Spinal cord (tissue), 10 donors: ENCODE measurements around the gene WDR4. TPM values are rescaled to one million over a fixed set of nuclear protein-coding genes. Genes with fewer than 3 reads are reported as not detected.
"Not testable (repeated sequence)": the region's sequence is repeated elsewhere in the genome, so short reads cannot be mapped to it uniquely, and the experiment has no call there.

Experiments used
- DNase-seq, 6 donors: peaks; one replicate each; pipeline versions ENCODE4 v3.0.0 to v3.0.0-alpha.2; 2013 to 2015; ENCODE audit warnings: low spot score in 6 of 6, low read depth in 4 of 6
- H3K27ac ChIP-seq: one replicate; pipeline ENCODE4 v1.5.1; 2013; ENCODE audit warnings: low read depth, low read length, control low read depth
- H3K27me3 ChIP-seq: one replicate; pipeline ENCODE4 v1.6.1; 2013; ENCODE audit warnings: low read length; ENCODE audit not compliant: control insufficient read depth, insufficient read depth
- H3K36me3 ChIP-seq: one replicate; pipeline ENCODE4 v1.6.1; 2013; ENCODE audit warnings: low read length; ENCODE audit not compliant: control insufficient read depth, insufficient read depth
- H3K4me1 ChIP-seq: one replicate; pipeline ENCODE4 v1.6.1; 2013; ENCODE audit warnings: low read length; ENCODE audit not compliant: control insufficient read depth, insufficient read depth
- H3K4me3 ChIP-seq: one replicate; pipeline ENCODE4 v1.5.1; 2013; ENCODE audit warnings: low read depth, low read length, control low read depth
- H3K9me3 ChIP-seq: one replicate; pipeline ENCODE4 v1.6.1; 2013; ENCODE audit warnings: low read length; ENCODE audit not compliant: control insufficient read depth, insufficient read depth
- WGBS: methylation state at CpG from one replicate; pipeline ENCODE4 v1.1.5; 2013; ENCODE audit warnings: missing lambda C conversion rate; ENCODE audit not compliant: insufficient coverage; 5-methylcytosine and 5-hydroxymethylcytosine counted together
- polyA plus RNA-seq, 2 donors: library from polyadenylated mRNA; unstranded; fragments of 120-200 nt; gene quantifications; one replicate each; pipeline ENCODE4 v1.2.1, GENCODE V29; 2013; ENCODE audit not compliant: insufficient read length in 2 of 2
- total RNA-seq, 2 donors: library from RNA; depleted of rRNA in 1 of 2; stranded (reverse); fragments of 120-200 nt in 1 of 2; fragments of >200 nt in 1 of 2; gene quantifications; one replicate each; pipeline versions ENCODE4 v1.2.3 to v1.2.4, GENCODE V29; 2013 to 2014
- donor health status: healthy.

Gene WDR4
- total and polyA plus RNA-seq, 4 donors, result 7.7 to 16.3 (median 10.0) TPM

GRCh38 chr21:42841916-42842655 lies 37.3 kb downstream of the WDR4 start:
- H3K4me1 ChIP-seq, result peaks cover 22% of the 10 kb centered on the region
- H3K9me3 ChIP-seq, DNase-seq, H3K27me3 ChIP-seq, H3K27ac ChIP-seq, H3K4me3 ChIP-seq: not testable (repeated sequence)
- peaks cover 68% of the 10 kb centered on the region for H3K36me3 ChIP-seq
- 84% methylated on average over 7 of the region's 22 CpGs for WGBS

- DNase-seq, result no peak
- H3K4me3 ChIP-seq, result no peak overlapping the region
- H3K27ac ChIP-seq, result no peak overlapping the region
- H3K36me3 ChIP-seq, result peaks cover 61% of the 10 kb centered on the region
- no peaks in the 10 kb centered on the region for H3K9me3 ChIP-seq
- H3K27me3 ChIP-seq, result no peaks in the 10 kb centered on the region
- WGBS, result 97% methylated on average over 11 of the region's 21 CpGs
- H3K4me1 ChIP-seq, result peaks cover 22% of the 10 kb centered on the region
Measured at GRCh38 chr21:42841156-42841915, 38.0 kb downstream of the WDR4 start.

- Histone ChIP-seq H3K9me3 (no peaks in the 10 kb centered on the region), H3K4me3 (no peak overlapping the region), H3K27ac (no peak overlapping the region), H3K4me1 (peaks cover 18% of the 10 kb centered on the region), H3K36me3 (peaks cover 57% of the 10 kb centered on the region), H3K27me3 (no peaks in the 10 kb centered on the region)
- WGBS, result 98% methylated on average over 14 of the region's 14 CpGs
- DNase-seq, result no peak
Measured at GRCh38 chr21:42840411-42841155, 38.8 kb downstream of the WDR4 start.

GRCh38 chr21:42839271-42840231 lies 39.8 kb downstream of the WDR4 start:
- Histone ChIP-seq H3K36me3 (peaks cover 54% of the 10 kb centered on the region), H3K4me3 (no peak overlapping the region), H3K27me3 (no peaks in the 10 kb centered on the region), H3K9me3 (no peaks in the 10 kb centered on the region), H3K27ac (no peak overlapping the region), H3K4me1 (peaks cover 8% of the 10 kb centered on the region)
- WGBS, result 96% methylated on average over 23 of the region's 29 CpGs
- DNase-seq, result no peak

- peaks cover 50% of the 10 kb centered on the region for H3K36me3 ChIP-seq
- 77% methylated on average over 7 of the region's 8 CpGs for WGBS
- H3K9me3 ChIP-seq, H3K4me1 ChIP-seq, H3K4me3 ChIP-seq, DNase-seq, H3K27me3 ChIP-seq, H3K27ac ChIP-seq: not testable (repeated sequence)
Measured at GRCh38 chr21:42838212-42838690, 41.1 kb downstream of the WDR4 start.

GRCh38 chr21:42837421-42838211 lies 41.7 kb downstream of the WDR4 start:
- H3K9me3 ChIP-seq, result no peaks in the 10 kb centered on the region
- WGBS, result 68% methylated on average over 39 of the region's 42 CpGs

GRCh38 chr21:42836767-42837301 lies 42.5 kb downstream of the WDR4 start:
- Histone ChIP-seq H3K27ac (no peak overlapping the region), H3K27me3 (no peaks in the 10 kb centered on the region), H3K9me3 (no peaks in the 10 kb centered on the region), H3K4me1 (peaks cover 12% of the 10 kb centered on the region), H3K4me3 (no peak overlapping the region), H3K36me3 (peaks cover 39% of the 10 kb centered on the region)
- DNase-seq, result no peak
- 65% methylated on average over 15 of the region's 15 CpGs for WGBS

More at GRCh38 chr21:42837421-42838211, 41.7 kb downstream of the WDR4 start:
- no peak overlapping the region for H3K27ac ChIP-seq
- peaks cover 46% of the 10 kb centered on the region for H3K36me3 ChIP-seq
- H3K4me1 ChIP-seq, result peaks cover 12% of the 10 kb centered on the region
- no peak for DNase-seq
- H3K27me3 ChIP-seq, result no peaks in the 10 kb centered on the region
- H3K4me3 ChIP-seq, result no peak overlapping the region

GRCh38 chr21:42836402-42836666 lies 43.0 kb downstream of the WDR4 start:
- Histone ChIP-seq H3K27ac (no peak overlapping the region), H3K36me3 (peaks cover 34% of the 10 kb centered on the region), H3K4me1 (peaks cover 12% of the 10 kb centered on the region), H3K9me3 (no peaks in the 10 kb centered on the region), H3K4me3 (no peak overlapping the region), H3K27me3 (no peaks in the 10 kb centered on the region)
- WGBS, result 100% methylated on average over 2 of the region's 3 CpGs
- DNase-seq, result no peak
